ENCODE measurements around the gene GABRG3. TPM values are rescaled to one million over a fixed set of nuclear protein-coding genes. Genes with fewer than 3 reads are reported as not detected.

Gene GABRG3
- total RNA-seq, 4 donors from 2014 or later: 0.97 to 3.9 (median 3.6) TPM; not detected in 1

DNA sequence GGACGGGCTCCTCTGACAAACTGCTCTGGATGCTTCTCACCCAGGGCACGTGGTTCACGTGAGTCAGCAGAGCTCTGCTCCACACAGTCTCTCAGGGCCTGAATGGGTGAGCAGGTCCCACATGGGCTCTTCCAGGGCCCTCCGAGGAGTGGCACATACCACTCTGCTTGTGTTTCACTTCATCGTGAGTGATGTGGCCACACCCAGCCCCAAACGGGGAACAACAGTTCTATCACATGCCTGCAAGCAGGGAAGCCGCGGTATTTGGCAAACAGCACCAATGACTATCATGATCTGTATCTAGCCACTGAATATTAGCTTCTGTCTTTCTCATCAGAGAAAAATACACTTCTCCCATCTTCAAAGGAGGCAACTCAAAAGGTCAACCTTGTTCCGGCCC, 352.8 kb downstream of the GABRG3 start:
- no peak overlapping the region for H3K27ac ChIP-seq
- no peaks in the 10 kb centered on the region for H3K4me1 ChIP-seq
- H3K4me3 ChIP-seq: no peak overlapping the region
- no peak for DNase-seq (ENCODE audit: low spot score in 2 of 2)
- no peaks in the 10 kb centered on the region for H3K9me3 ChIP-seq
- H3K27me3 ChIP-seq: no peaks in the 10 kb centered on the region
- no peaks in the 10 kb centered on the region for H3K36me3 ChIP-seq
- TF ChIP-seq EP300 (IDR thresholded peaks at IDR 0.05): no peak
- TF ChIP-seq POLR2AphosphoS5 (IDR thresholded peaks at IDR 0.05): no peak
- no peak for TF ChIP-seq POLR2A (IDR thresholded peaks at IDR 0.05)
- TF ChIP-seq, protein P1, sequence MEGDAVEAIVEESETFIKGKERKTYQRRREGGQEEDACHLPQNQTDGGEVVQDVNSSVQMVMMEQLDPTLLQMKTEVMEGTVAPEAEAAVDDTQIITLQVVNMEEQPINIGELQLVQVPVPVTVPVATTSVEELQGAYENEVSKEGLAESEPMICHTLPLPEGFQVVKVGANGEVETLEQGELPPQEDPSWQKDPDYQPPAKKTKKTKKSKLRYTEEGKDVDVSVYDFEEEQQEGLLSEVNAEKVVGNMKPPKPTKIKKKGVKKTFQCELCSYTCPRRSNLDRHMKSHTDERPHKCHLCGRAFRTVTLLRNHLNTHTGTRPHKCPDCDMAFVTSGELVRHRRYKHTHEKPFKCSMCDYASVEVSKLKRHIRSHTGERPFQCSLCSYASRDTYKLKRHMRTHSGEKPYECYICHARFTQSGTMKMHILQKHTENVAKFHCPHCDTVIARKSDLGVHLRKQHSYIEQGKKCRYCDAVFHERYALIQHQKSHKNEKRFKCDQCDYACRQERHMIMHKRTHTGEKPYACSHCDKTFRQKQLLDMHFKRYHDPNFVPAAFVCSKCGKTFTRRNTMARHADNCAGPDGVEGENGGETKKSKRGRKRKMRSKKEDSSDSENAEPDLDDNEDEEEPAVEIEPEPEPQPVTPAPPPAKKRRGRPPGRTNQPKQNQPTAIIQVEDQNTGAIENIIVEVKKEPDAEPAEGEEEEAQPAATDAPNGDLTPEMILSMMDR (IDR thresholded peaks at IDR 0.05): no peak
- WGBS: 59% methylated on average over 9 of the region's 9 CpGs

DNA sequence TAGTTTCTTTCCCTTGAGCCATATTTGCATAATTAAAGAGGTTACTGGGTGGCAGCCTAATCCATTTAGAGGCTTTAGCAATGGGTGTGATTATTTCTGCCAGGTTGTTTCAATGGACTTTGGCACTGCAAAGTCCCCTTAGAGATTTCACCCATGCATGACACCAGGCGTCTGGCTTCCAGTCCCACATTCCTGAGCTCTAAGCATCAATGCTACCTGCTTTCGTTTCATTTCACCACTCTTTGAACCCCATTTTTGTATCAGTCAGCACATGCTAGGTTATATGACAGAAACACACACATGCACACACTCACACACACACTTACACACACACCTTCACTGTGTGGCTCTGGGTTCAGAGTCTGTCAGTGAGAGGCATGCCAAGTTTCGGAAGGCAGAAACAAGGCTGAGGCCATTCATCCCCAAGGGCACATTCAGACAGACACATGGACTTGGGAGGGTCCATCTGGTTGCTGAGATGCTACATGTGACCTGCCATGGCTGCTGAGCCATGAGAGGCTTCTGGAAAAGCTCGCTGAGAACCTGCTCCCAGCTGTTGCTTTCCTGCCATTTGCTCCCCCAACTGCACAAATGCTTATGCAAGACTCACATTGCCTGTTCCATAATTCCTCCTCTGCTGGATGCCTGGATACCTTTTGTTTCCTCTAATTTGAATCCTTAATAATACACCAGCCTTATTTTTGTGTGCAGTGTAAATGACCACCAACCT, 354.1 kb downstream of the GABRG3 start:
- Histone ChIP-seq H3K9me3 (no peaks in the 10 kb centered on the region), H3K4me1 (no peaks in the 10 kb centered on the region), H3K4me3 (no peak overlapping the region), H3K27me3 (no peaks in the 10 kb centered on the region), H3K27ac (no peak overlapping the region), H3K36me3 (no peaks in the 10 kb centered on the region)
- DNase-seq (ENCODE audit: low spot score in 2 of 2): no peak
- 49% methylated on average over 4 of the region's 4 CpGs for WGBS
- TF ChIP-seq POLR2A (IDR thresholded peaks at IDR 0.05) (no peak), EP300 (IDR thresholded peaks at IDR 0.05) (no peak), POLR2AphosphoS5 (IDR thresholded peaks at IDR 0.05) (no peak)
- TF ChIP-seq, protein P1 (IDR thresholded peaks at IDR 0.05): no peak

- no peak for DNase-seq (ENCODE audit: low spot score in 2 of 2)
- no peaks in the 10 kb centered on the region for H3K4me1 ChIP-seq
- TF ChIP-seq POLR2A (IDR thresholded peaks at IDR 0.05) (no peak), EP300 (IDR thresholded peaks at IDR 0.05) (no peak), POLR2AphosphoS5 (IDR thresholded peaks at IDR 0.05) (no peak)
- TF ChIP-seq, protein P1 (IDR thresholded peaks at IDR 0.05): no peak
These were observed 356.6 kb downstream of the GABRG3 start for GRCh38 chr15:27327467-27328025.

GRCh38 chr15:27328186-27328585, 357.2 kb downstream of the GABRG3 start:
- H3K36me3 ChIP-seq: no peaks in the 10 kb centered on the region
- H3K9me3 ChIP-seq: no peaks in the 10 kb centered on the region
- WGBS: 61% methylated on average over 7 of the region's 7 CpGs
- TF ChIP-seq POLR2A (IDR thresholded peaks at IDR 0.05) (no peak), POLR2AphosphoS5 (IDR thresholded peaks at IDR 0.05) (no peak), EP300 (IDR thresholded peaks at IDR 0.05) (no peak)
- TF ChIP-seq, protein P1 (IDR thresholded peaks at IDR 0.05): no peak
- DNase-seq (ENCODE audit: low spot score in 2 of 2): no peak
- H3K4me3 ChIP-seq: no peak overlapping the region
- no peaks in the 10 kb centered on the region for H3K4me1 ChIP-seq
- H3K27me3 ChIP-seq: no peaks in the 10 kb centered on the region
- no peak overlapping the region for H3K27ac ChIP-seq

More at GRCh38 chr15:27327467-27328025, 356.6 kb downstream of the GABRG3 start:
- H3K36me3 ChIP-seq: no peaks in the 10 kb centered on the region
- H3K9me3 ChIP-seq: no peaks in the 10 kb centered on the region
- H3K27me3 ChIP-seq: no peaks in the 10 kb centered on the region
- 70% methylated on average over 4 of the region's 8 CpGs for WGBS
- H3K27ac ChIP-seq: no peak overlapping the region
- no peak overlapping the region for H3K4me3 ChIP-seq

GRCh38 chr15:27328608-27329007, 357.6 kb downstream of the GABRG3 start:
- H3K9me3 ChIP-seq: no peaks in the 10 kb centered on the region
- no peaks in the 10 kb centered on the region for H3K36me3 ChIP-seq
- no peak for DNase-seq (ENCODE audit: low spot score in 2 of 2)
- H3K4me3 ChIP-seq: no peak overlapping the region
- TF ChIP-seq, protein P1 (IDR thresholded peaks at IDR 0.05): no peak
- TF ChIP-seq POLR2AphosphoS5 (IDR thresholded peaks at IDR 0.05) (no peak), POLR2A (IDR thresholded peaks at IDR 0.05) (no peak), EP300 (IDR thresholded peaks at IDR 0.05) (no peak)
- H3K4me1 ChIP-seq: no peaks in the 10 kb centered on the region
- WGBS: 67% methylated on average over 13 of the region's 13 CpGs
- no peak overlapping the region for H3K27ac ChIP-seq
- H3K27me3 ChIP-seq: no peaks in the 10 kb centered on the region
